Activated CD4-positive, alpha-beta memory T cell treated with anti-CD3 and anti-CD28 coated beads for 36 hours (primary cell): ENCODE data around the gene BFSP1. TPM values are rescaled to one million over a fixed set of nuclear protein-coding genes. Genes with fewer than 3 reads are reported as not detected.
A peak's percentile ranks its signal among the peaks of the same experiment; 100 is the strongest.

Source experiments
- CTCF ChIA-PET: fragments of 350-600 bp; sonication (Branson Sonifier 250); formaldehyde crosslinking; loops from one replicate; lab custom pipeline; 2021; ENCODE audit warnings: antibody characterized with exemption, inconsistent platforms; lab: Charles Lee
- POLR2A ChIA-PET: fragments of 350-600 bp; sonication (Branson Sonifier 250); formaldehyde crosslinking; loops from one replicate; lab custom pipeline; 2021; ENCODE audit warnings: antibody characterized with exemption; lab: Charles Lee
- DNase-seq: peaks from one replicate; pipeline ENCODE4 v3.0.0-alpha.2; 2020
- H3K27ac Mint-ChIP-seq: one replicate; pipeline ENCODE4 v1.8.0; 2021; ENCODE audit warnings: mixed read lengths
- H3K27me3 Mint-ChIP-seq: one replicate; pipeline ENCODE4 v1.8.0; 2021; ENCODE audit warnings: mixed read lengths
- H3K36me3 Mint-ChIP-seq: one replicate; pipeline ENCODE4 v1.8.0; 2021; ENCODE audit warnings: mixed read lengths
- H3K4me1 Mint-ChIP-seq: one replicate; pipeline ENCODE4 v1.8.0; 2021; ENCODE audit warnings: low read depth, mixed read lengths
- H3K4me3 Mint-ChIP-seq: one replicate; pipeline ENCODE4 v1.8.0; 2021; ENCODE audit warnings: mild to moderate bottlenecking, mixed read lengths
- H3K9me3 Mint-ChIP-seq: one replicate; pipeline ENCODE4 v1.8.0; 2021; ENCODE audit warnings: mixed read lengths
- intact Hi-C: fragments of 100-400 bp; cut with micrococcal nuclease; formaldehyde crosslinking; loops from one replicate; pipeline ENCODE4 v1.15.1; 2023
- total RNA-seq, 2 experiments: library from RNA; stranded (reverse); gene quantifications; one replicate each; pipeline ENCODE4 v1.2.3, GENCODE V29; 2021

BFSP1 gene
- total RNA-seq, 2 experiments from 2014 or later, result 0.34 to 0.36 TPM

GRCh38 chr20:17471606-17472187, 59.5 kb downstream of the BFSP1 start:
- Mint-ChIP-seq H3K36me3 (no peaks in the 10 kb centered on the region), H3K4me1 (no peaks in the 10 kb centered on the region), H3K27ac (no peak overlapping the region), H3K9me3 (no peaks in the 10 kb centered on the region), H3K27me3 (peaks cover 1% of the 10 kb centered on the region), H3K4me3 (no peak overlapping the region)
- POLR2A ChIA-PET, result no interaction called here
- CTCF ChIA-PET, result no interaction called here
- DNase-seq, result no peak
- intact Hi-C loops, result no loop called here

GRCh38 chr20:17470973-17471372, 60.2 kb downstream of the BFSP1 start:
- Mint-ChIP-seq H3K4me1 (no peaks in the 10 kb centered on the region), H3K9me3 (no peaks in the 10 kb centered on the region), H3K4me3 (no peak overlapping the region), H3K36me3 (no peaks in the 10 kb centered on the region), H3K27me3 (peaks cover 1% of the 10 kb centered on the region), H3K27ac (no peak overlapping the region)
- CTCF ChIA-PET, result no interaction called here
- DNase-seq, result no peak
- POLR2A ChIA-PET, result no interaction called here
- intact Hi-C loops, result no loop called here

GRCh38 chr20:17470521-17470920, 60.7 kb downstream of the BFSP1 start:
- Mint-ChIP-seq H3K4me1 (no peaks in the 10 kb centered on the region), H3K27me3 (peaks cover 1% of the 10 kb centered on the region), H3K9me3 (no peaks in the 10 kb centered on the region), H3K36me3 (no peaks in the 10 kb centered on the region), H3K27ac (no peak overlapping the region), H3K4me3 (no peak overlapping the region)
- DNase-seq, result no peak
- ChIA-PET POLR2A (no interaction called here), CTCF (no interaction called here)
- intact Hi-C loops, result no loop called here

- DNase-seq, result no peak
- Mint-ChIP-seq H3K4me1 (no peaks in the 10 kb centered on the region), H3K27ac (no peak overlapping the region), H3K36me3 (no peaks in the 10 kb centered on the region), H3K9me3 (no peaks in the 10 kb centered on the region), H3K27me3 (no peaks in the 10 kb centered on the region), H3K4me3 (no peak overlapping the region)
- ChIA-PET POLR2A (no interaction called here), CTCF (no interaction called here)
- intact Hi-C loops, result no loop called here
Observed at GRCh38 chr20:17469246-17470030, 61.7 kb downstream of the BFSP1 start.

- intact Hi-C loops, result no loop called here
- POLR2A ChIA-PET, result no interaction called here
- no peak overlapping the region for H3K27ac Mint-ChIP-seq
- H3K36me3 Mint-ChIP-seq, result no peaks in the 10 kb centered on the region
- no peaks in the 10 kb centered on the region for H3K4me1 Mint-ChIP-seq
- CTCF ChIA-PET, result interaction anchor here (0.6 kb wide), 1 partner anchor 944 kb away, joined by 3 read pairs; no protein-coding TSS in a partner anchor
- no peak overlapping the region for H3K4me3 Mint-ChIP-seq
- H3K27me3 Mint-ChIP-seq, result no peaks in the 10 kb centered on the region
- H3K9me3 Mint-ChIP-seq, result no peaks in the 10 kb centered on the region
- no peak for DNase-seq
Observed at GRCh38 chr20:17468073-17468840, 62.9 kb downstream of the BFSP1 start.

- Mint-ChIP-seq H3K36me3 (no peaks in the 10 kb centered on the region), H3K4me3 (no peak overlapping the region), H3K27ac (no peak overlapping the region), H3K9me3 (no peaks in the 10 kb centered on the region), H3K27me3 (no peaks in the 10 kb centered on the region), H3K4me1 (no peaks in the 10 kb centered on the region)
- CTCF ChIA-PET, result no interaction called here
- no peak for DNase-seq
- POLR2A ChIA-PET, result no interaction called here
- intact Hi-C loops, result no loop called here
Observed at GRCh38 chr20:17467120-17467655, 64.0 kb downstream of the BFSP1 start.

- Mint-ChIP-seq H3K4me1 (no peaks in the 10 kb centered on the region), H3K36me3 (no peaks in the 10 kb centered on the region), H3K4me3 (no peak overlapping the region), H3K27me3 (no peaks in the 10 kb centered on the region), H3K27ac (no peak overlapping the region), H3K9me3 (no peaks in the 10 kb centered on the region)
- ChIA-PET POLR2A (no interaction called here), CTCF (no interaction called here)
- DNase-seq, result no peak
- intact Hi-C loops, result no loop called here
Observed at GRCh38 chr20:17466641-17467040, 64.5 kb downstream of the BFSP1 start.

- Mint-ChIP-seq H3K36me3 (no peaks in the 10 kb centered on the region), H3K4me3 (no peak overlapping the region), H3K27ac (no peak overlapping the region), H3K4me1 (peaks cover 6% of the 10 kb centered on the region), H3K27me3 (no peaks in the 10 kb centered on the region), H3K9me3 (no peaks in the 10 kb centered on the region)
- DNase-seq, result no peak
- ChIA-PET CTCF (no interaction called here), POLR2A (no interaction called here)
- intact Hi-C loops, result no loop called here
Observed at GRCh38 chr20:17465236-17465635, 65.9 kb downstream of the BFSP1 start.

- intact Hi-C loops, result no loop called here
- no peak overlapping the region for H3K27ac Mint-ChIP-seq
- H3K4me3 Mint-ChIP-seq, result no peak overlapping the region
- CTCF ChIA-PET, result no interaction called here
- H3K9me3 Mint-ChIP-seq, result no peaks in the 10 kb centered on the region
- no peak for DNase-seq
- peaks cover 7% of the 10 kb centered on the region for H3K4me1 Mint-ChIP-seq
- H3K27me3 Mint-ChIP-seq, result no peaks in the 10 kb centered on the region
- no peaks in the 10 kb centered on the region for H3K36me3 Mint-ChIP-seq
- POLR2A ChIA-PET, result no interaction called here
Observed at GRCh38 chr20:17463711-17464110, 67.5 kb downstream of the BFSP1 start.

GRCh38 chr20:17461941-17462340, 69.2 kb downstream of the BFSP1 start:
- ChIA-PET POLR2A (no interaction called here), CTCF (no interaction called here)
- H3K4me3 Mint-ChIP-seq, result no peak overlapping the region
- H3K9me3 Mint-ChIP-seq, result no peaks in the 10 kb centered on the region
- no peak overlapping the region for H3K27ac Mint-ChIP-seq
- intact Hi-C loops, result no loop called here
- H3K4me1 Mint-ChIP-seq, result peaks cover 7% of the 10 kb centered on the region
- no peaks in the 10 kb centered on the region for H3K27me3 Mint-ChIP-seq
- H3K36me3 Mint-ChIP-seq, result no peaks in the 10 kb centered on the region
- no peak for DNase-seq

GRCh38 chr20:17460119-17460518, 71.1 kb downstream of the BFSP1 start:
- Mint-ChIP-seq H3K9me3 (no peaks in the 10 kb centered on the region), H3K4me1 (peaks cover 7% of the 10 kb centered on the region), H3K4me3 (no peak overlapping the region), H3K36me3 (no peaks in the 10 kb centered on the region), H3K27ac (no peak overlapping the region), H3K27me3 (peaks cover 4% of the 10 kb centered on the region)
- POLR2A ChIA-PET, result no interaction called here
- intact Hi-C loops, result no loop called here
- DNase-seq, result peak; percentile 11
- CTCF ChIA-PET, result interaction anchor here (0.9 kb wide), 1 partner anchor 222 kb away, joined by 3 read pairs; the partner anchor contains the start of gene RRBP1

GRCh38 chr20:17457588-17458190, 73.5 kb downstream of the BFSP1 start:
- no peaks in the 10 kb centered on the region for H3K36me3 Mint-ChIP-seq
- no peaks in the 10 kb centered on the region for H3K9me3 Mint-ChIP-seq
- H3K27me3 Mint-ChIP-seq, result peaks cover 18% of the 10 kb centered on the region
- CTCF ChIA-PET, result no interaction called here
- intact Hi-C loops, result no loop called here
- POLR2A ChIA-PET, result no interaction called here
- H3K27ac Mint-ChIP-seq, result no peak overlapping the region
- H3K4me1 Mint-ChIP-seq, result peaks cover 7% of the 10 kb centered on the region
- DNase-seq, result no peak
- H3K4me3 Mint-ChIP-seq, result no peak overlapping the region
